Measurements from ENCODE around the gene PPM1D. TPM values are rescaled to one million over a fixed set of nuclear protein-coding genes. Genes with fewer than 3 reads are reported as not detected.

The PPM1D gene
- total RNA-seq, 1 donor: 13.5 TPM

DNA sequence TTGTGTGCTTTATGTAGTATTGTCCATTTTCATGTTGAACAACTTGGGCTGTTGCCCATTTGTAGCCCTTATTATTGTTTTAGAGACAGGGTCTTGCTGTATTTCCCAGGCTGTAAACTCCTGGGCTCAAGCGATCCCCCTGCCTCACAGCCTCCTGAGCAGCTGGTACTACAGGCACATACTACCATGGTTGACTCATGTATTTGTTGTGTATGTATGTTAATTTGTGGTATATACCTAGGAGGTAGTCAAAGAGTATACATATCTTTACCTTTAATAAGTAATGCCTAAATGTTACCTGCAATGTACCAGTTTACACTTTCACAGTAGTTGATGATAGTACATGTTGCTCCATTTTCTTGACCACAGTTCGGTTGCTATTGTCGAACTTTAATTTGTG is 18.1 kb downstream of the PPM1D start:
- DNase-seq (ENCODE audit: low read depth in 2 of 3, low spot score in 2 of 3): no peak

DNA sequence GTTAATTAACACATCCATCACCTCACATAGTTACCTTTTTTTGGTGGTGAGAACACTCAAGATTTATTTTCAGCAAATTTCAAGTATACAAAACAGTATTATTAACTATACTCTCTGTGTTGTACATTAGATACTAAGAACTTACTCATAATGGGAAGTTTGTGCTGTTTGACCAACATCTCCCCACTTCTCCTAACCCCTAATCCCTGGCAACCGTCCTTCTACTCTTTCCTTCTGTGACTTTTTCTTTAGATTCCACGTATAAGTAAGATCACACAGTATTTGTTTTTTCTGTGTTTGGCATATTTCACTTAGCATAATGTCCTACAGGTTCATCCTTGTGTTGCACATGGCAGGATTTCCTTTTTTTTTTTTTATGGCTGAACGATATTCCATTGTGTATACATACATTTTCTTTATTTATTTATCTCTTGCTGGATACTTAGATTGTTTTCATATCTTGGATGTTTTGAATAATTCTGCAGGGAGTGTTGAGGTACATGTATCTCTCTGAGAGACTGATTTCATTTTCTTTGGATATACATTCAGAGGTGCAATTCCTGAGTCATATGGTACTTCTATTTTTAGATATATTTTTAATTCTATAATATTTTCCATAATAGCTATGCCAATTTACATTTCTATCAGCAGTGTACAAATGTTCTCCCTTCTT is 19.0 kb downstream of the PPM1D start:
- DNase-seq (ENCODE audit: low read depth in 2 of 3, low spot score in 2 of 3): no peak

DNA sequence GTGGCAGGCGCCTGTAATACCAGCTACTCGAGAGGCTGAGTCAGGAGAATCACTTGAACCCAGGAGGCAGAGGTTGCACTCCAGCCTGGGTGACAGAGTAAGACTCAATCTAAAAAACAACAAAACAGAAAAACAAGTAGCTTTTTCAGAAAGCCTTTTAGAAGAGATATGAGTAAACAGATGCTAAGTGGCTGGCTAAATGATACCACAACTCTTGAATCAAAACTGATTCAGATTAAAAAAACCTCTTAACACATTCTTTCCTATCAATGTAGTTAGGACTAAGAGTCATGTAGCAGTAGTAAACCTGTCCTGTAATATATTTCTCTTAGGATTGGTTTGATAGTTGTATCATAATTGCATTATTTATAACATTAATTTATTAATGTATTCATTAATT is 23.0 kb downstream of the PPM1D start:
- no peak for DNase-seq (ENCODE audit: low read depth in 2 of 3, low spot score in 2 of 3)

DNA sequence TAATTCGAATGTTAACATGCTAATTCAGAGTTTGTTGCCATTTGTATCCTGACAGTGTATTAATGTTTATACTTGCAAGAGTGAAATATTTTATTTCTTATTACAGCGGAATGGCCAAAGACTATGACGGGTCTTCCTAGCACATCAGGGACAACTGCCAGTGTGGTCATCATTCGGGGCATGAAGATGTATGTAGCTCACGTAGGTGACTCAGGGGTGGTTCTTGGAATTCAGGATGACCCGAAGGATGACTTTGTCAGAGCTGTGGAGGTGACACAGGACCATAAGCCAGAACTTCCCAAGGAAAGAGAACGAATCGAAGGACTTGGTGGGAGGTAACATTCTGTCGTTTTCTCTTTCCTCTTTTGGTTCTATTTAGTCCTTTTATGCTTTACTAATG is 23.4 kb downstream of the PPM1D start:
- DNase-seq (ENCODE audit: low read depth in 2 of 3, low spot score in 2 of 3): no peak

DNA sequence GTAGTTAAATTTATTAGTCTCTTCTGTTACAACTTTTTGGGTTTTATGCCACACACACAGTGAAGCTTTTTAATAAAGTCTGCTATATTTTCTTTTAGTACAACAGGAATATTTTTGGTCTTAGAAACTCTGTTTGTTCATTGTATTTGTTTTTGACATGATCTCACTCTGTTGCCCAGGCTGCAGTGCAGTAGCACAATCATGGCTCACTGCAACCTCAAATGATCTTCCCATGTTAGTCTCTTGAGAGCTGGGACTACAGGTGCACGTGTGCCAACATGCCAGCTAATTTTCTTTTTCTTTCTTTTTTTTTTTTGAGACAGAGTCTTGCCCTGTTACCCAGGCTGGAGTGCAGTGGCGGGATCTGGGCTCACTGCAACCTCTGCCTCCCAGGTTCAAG is 27.1 kb downstream of the PPM1D start:
- no peak for DNase-seq (ENCODE audit: low read depth in 2 of 3, low spot score in 2 of 3)

DNA sequence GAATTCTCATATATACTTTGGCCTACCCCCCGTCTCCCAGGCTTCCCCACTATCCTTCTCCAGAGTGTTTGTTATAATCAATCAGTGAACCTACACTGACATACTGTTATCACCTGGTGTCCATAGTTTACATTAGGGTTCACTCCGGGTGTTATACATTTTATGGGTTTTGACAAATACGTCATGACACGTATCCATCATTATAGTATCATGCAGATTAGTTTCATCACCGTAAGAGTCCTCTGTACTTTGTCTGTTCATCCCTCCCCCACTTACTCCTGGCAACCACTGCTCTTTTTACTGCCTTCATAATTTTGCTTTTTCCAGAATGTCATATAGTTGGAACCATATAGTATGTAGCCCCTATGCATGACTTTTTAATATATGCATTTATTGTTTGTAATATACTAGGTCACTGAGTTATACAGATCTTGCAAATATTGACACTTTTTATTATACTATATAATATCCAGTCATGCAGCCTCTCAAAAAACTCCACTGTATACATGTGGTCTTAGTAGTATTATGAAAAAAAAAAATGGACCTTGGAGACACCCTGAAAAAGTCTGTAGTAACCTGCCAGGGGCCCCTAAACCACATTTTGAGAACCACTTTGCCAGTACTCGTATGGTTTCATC is 28.4 kb downstream of the PPM1D start:
- DNase-seq (ENCODE audit: low read depth in 2 of 3, low spot score in 2 of 3): no peak

DNA sequence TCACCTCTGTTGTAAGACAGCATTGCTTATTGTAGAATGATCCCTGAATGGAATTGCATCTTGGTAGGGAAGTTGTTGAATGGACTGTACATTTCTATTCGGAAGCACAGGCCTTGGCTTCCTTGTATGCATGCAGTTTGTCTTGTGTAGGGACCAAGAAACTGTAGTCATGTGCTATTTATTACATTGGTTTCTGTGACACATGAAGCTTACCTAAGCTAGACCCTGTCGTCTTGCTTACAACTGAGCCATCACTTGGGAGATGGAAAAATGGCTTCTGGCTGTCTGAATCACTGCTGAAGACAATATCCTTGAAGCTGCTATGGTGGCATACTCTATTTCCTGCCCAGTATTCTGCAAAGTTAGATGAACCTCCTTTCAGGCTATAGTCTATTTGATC is 29.1 kb downstream of the PPM1D start:
- DNase-seq (ENCODE audit: low read depth in 2 of 3, low spot score in 2 of 3): no peak

DNA sequence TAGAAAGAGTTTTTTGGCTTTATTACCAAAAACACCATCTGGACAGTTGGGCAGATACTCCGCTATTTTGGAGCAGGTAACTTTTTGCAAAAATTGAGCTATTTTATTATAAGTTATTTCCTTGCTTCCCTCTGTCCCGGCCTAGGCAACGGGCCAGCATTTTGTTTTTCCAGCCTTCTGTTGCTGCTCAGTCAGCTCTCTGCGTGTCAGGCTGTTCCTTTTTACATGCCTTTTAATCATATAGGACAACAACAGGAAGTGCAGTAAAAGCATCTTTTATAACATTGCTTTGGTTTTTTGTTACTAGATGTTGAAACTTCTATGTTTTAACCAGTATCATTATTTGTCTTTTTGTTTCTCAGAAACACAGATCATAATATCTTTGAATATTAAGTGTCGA is 30.4 kb downstream of the PPM1D start:
- DNase-seq (ENCODE audit: low read depth in 2 of 3, low spot score in 2 of 3): no peak

DNA sequence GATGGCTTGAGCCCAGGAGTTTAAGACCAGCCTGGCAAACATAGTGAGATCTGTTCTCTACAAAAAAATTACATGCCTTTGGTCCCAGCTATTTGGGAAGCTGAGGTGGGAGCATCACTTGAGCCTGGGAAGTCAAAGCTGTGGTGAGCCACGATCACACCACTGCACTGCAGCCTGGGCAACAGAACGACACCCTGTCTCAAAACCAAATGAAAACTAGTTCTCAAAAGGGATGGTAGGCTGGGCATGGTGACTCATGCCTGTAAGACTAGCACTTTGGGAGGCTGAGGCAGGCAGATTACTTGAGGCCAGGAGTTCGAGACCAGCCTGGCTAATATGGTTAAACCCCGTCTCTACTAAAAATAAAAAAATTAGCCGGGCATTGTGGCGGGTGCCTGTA is 31.1 kb downstream of the PPM1D start:
- DNase-seq (ENCODE audit: low read depth in 2 of 3, low spot score in 2 of 3): no peak

DNA sequence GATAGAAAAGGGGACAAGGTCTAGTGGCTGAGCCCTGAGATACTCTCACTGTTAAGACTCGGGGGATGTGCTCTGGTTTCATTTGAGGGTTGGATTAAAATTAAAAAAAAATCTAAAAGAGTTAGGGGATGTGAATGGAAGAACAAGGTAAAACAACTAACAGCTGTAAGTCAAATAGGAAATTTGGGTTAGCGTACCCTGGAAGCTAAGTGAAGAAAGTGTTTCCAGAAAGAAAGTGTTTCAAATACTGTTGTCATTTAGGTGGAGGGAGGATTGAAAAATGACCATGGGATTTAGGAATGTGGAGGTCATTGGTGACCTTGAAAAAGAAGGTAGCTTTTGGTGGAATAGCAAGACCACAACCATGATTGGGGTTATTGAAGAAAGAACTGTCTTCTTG is 37.7 kb downstream of the PPM1D start:
- no peak for DNase-seq (ENCODE audit: low read depth in 2 of 3, low spot score in 2 of 3)

DNA sequence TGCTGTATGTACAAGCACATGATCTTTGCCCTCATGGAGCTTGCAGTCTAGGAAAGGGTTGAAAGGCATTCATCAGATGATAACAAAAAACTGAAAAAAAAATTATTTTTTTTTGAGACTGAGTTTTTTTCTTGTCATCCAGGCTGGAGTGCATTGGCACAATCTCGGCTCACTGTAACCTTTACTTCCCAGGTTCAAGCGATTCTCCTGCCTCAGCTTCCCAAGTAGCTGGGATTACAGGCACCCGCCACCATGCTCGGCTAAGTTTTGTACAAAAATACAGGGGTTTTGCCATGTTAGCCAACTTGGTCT is 39.0 kb downstream of the PPM1D start:
- DNase-seq (ENCODE audit: low read depth in 2 of 3, low spot score in 2 of 3): no peak

DNA sequence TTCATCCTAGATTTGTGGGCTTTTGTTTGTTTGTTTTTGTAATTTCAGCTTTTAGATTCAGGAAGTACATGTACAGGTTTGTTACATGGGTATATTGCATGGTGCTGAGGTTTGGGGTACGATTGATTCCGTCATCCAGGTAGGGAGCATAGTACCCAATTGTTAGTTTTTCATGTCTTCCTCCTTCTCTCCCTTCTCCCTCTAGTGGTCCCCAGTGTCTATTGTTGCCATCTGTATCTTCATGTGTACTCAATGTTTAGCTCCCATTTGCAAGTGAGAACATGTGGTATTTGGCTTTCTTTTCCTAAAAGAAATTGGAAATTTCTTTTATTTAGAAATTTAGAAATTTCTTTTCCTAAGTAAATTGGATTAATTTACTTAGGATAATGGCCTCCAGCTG is 40.5 kb downstream of the PPM1D start:
- DNase-seq (ENCODE audit: low read depth in 2 of 3, low spot score in 2 of 3): peak in 1 of 3 donors; percentile 34

DNA sequence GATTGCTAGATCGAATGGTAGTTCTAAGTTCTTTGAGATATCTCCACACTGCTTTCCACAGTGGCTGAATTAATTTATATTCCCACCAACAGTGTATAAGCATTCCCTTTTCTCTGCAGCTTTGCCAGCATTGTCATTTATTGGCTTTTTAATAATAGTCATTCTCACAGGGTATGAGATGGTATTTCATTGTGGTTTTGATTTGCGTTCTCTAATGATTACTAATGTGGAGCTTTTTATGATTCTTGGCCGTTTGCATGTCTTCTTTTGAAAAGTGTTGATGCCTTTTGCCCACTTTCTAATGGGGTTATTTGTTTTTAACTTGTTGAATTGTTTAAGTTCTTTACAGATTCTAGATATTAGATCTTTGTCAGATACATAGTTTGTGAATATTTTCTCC is 41.1 kb downstream of the PPM1D start:
- DNase-seq (ENCODE audit: low read depth in 2 of 3, low spot score in 2 of 3): no peak

DNA sequence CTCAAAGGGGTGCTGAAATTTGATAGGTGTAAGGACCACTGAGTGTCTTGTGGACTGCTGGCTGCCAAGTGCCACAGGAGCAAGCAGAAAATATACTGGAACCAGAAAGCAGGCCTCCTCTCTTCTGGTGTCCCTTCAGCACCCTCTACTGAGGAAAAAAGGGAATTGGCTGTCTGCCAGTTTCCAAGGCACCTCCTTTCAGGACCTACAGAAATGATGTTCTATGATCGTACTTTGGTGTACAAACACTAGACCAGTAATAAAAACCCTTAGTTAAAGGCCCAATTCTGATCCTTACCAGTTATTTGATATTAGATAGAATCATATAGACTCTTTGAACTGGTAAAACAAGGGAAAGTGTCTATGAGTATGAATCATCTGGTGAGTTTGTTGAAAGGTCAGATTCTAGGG is 41.8 kb downstream of the PPM1D start:
- DNase-seq (ENCODE audit: low read depth in 2 of 3, low spot score in 2 of 3): peak; percentile 18 to 86 (median 81)

DNA sequence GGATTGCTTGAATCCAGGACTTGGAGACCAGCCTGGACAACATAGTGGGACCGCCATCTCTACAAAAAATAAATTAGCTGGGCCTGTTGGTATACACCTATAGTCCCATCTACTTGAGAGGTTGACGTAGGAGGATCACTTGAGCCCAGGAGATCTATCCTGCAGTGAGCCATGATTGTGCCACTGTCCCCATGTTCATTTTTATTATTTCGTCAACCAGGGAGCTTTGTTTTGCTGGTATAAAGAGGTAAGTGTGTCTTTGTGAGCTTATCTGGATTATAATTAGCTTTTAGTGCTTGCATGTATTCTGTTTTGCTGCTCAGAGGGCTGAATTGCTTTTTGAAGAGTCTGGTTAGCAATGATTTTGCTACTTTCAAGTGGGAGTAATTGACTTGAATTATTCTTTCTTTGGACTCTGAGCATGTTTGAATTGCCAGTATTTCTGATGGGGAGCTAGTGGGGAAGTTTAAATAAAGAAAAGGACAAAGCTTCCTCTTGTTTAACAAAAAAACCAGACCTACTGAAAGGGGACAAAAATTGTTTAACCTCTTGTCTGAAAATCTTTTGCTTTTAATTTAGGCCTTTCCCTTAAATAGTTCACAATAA is 46.0 kb downstream of the PPM1D start:
- DNase-seq (ENCODE audit: low read depth in 2 of 3, low spot score in 2 of 3): no peak

DNA sequence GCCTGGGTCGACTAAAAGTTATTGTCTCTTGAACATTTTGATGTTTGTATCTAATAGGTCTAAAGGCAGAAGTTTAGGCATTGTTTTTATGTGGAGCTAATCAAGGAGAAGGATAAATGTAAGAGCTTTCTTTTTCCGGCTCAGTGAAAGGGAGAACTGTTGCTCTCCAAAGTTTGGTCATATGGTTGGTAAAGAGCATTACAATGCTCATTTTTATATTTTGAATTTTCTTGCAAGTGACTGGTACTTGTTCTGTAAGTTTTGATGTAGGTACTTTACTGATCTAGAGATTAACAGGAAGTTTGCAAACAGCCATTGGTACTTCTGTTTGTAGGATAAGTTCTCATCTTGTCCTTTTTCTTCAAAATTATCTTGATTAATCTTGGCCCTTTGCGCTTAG is 46.7 kb downstream of the PPM1D start:
- DNase-seq (ENCODE audit: low read depth in 2 of 3, low spot score in 2 of 3): no peak

DNA sequence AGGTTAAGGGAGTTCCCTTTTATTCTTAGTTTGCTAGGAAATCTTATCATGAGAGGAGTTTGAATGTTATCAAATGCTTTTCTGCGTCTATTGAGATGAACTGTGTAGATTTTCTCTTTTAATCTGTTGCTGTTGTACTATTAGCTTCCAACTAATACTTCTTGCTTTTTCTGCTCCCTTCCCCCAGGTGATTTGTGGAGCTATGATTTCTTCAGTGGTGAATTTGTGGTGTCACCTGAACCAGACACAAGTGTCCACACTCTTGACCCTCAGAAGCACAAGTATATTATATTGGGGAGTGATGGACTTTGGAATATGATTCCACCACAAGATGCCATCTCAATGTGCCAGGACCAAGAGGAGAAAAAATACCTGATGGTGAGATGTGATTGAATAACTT is 47.7 kb downstream of the PPM1D start:
- no peak for DNase-seq (ENCODE audit: low read depth in 2 of 3, low spot score in 2 of 3)

DNA sequence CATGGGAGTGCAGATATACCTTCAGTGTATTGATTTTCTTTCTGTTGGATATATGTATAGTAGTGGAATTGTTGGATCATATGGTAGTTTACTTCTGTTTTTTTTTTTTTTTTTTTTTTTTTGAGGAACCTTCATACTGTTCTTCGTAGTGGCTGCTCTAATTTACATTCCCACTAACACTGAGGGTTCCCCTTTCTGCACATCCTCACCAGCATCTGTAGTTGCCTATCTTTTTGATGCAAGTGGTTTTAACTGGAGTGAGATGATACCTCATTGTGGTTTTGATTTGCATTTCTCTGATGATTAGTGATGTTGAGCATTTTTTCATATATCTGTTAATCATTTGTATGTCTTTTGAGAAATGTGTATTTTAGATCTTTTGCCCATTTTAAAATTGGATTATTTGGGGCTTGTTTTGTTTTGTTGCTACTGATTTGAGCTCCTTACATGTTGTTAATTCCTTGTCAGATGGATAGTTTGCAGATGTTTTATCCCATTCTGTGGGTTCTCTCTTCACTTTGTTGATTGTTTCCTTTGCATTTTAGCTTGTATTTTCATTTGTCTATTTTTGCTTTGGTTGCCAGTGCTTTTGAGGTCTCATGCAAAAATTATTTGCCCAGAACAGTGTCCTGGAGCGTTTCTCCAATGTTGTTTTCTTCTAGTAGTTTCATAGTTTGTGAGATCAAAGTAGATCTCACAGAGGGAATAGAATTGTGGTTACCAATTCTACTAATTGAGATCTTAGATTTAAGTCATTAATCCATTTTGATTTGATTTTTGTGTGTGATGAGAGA is 52.7 kb downstream of the PPM1D start:
- DNase-seq (ENCODE audit: low read depth in 2 of 3, low spot score in 2 of 3): peak in 1 of 3 donors; percentile 45

DNA sequence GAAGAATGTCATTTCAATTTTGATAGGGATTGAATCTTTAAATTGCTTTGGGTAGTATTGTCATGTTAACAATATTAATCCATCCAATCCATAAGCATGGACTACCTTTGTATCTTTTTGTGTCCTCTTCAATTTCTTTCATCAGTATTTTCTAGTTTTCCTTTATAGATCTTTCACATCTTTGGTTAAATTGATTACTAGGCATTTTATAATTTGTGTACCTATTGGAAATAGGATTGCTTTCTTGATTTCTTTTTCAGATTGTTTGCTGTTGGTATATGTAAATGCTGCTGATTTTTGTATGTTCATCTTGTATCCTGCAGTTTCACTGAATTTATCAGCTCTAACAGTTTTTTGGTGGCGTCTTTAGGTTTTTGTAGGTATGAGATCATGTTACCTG is 53.6 kb downstream of the PPM1D start:
- DNase-seq (ENCODE audit: low read depth in 2 of 3, low spot score in 2 of 3): no peak

DNA sequence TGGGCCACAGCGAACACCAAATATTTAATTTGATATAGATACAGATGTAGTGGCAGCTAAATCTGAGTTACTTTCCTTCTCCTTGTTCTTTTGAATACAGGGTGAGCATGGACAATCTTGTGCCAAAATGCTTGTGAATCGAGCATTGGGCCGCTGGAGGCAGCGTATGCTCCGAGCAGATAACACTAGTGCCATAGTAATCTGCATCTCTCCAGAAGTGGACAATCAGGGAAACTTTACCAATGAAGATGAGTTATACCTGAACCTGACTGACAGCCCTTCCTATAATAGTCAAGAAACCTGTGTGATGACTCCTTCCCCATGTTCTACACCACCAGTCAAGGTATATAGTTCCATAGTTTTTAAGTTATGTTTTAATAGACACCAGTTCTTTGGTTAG is 56.5 kb downstream of the PPM1D start:
- DNase-seq (ENCODE audit: low read depth in 2 of 3, low spot score in 2 of 3): no peak

DNA sequence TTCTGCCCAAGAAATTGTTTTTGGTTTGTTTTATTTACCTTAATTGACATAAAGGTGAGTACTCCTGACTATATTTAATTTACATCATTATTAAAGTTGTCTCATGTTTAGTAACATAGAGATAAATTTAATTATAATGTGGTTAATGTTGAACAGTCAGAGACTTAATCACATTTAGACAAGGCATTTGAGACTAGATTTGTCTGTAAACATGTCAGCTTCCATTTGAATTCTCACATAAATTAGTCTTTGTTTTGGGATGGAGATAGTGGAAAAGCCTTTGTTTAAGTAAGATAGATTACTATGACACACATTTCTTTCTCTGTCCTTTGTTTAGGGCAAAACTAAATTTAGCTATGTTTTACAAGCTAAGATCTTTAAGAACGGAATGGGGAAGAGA is 59.2 kb downstream of the PPM1D start:
- DNase-seq (ENCODE audit: low read depth in 2 of 3, low spot score in 2 of 3): no peak

DNA sequence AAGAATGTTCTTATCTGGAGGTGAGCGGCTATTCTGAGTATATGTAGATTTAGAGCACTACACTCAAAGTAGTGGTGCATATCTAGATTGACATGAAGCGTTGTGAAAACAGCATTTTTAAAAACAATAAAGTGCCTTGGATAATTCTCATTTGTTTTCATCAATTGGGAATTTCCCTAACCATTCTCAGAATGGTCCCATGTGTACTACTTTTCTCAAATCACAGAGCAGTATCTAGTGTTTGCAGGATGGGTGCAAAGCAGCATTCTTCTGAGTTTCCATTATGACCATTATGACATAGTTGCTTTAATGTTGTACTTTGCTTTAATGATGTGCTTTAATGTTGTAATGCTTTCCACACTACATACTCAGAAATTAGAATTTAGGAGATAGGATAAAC is 61.5 kb downstream of the PPM1D start:
- DNase-seq (ENCODE audit: low read depth in 2 of 3, low spot score in 2 of 3): no peak

Data from hematopoietic multipotent progenitor cell (in vitro differentiated cells).